DOHH2 (cell line): ENCODE data around the gene CHCHD1.

Source experiments
- H3F3A ChIP-seq: fragments of 200-600 bp; sonication (generic), shearing (Covaris generic); 2 replicates; pipeline ENCODE4 v1.6.0; 2016; ENCODE audit warnings: antibody characterized with exemption, mild to moderate bottlenecking; ENCODE audit not compliant: control insufficient read depth, insufficient read depth
- H3K27ac ChIP-seq: fragments of 200-600 bp; sonication (generic); 2 replicates; pipeline ENCODE4 v1.5.1; 2014; ENCODE audit warnings: low read depth, mild to moderate bottlenecking, low read length, moderate library complexity
- H3K27me3 ChIP-seq: fragments of 200-600 bp; sonication (generic); 2 replicates; pipeline ENCODE4 v1.6.1; 2014; ENCODE audit warnings: mild to moderate bottlenecking, low read length, mixed read lengths; ENCODE audit not compliant: control insufficient read depth
- H3K36me3 ChIP-seq: fragments of 200-600 bp; sonication (generic); 2 replicates; pipeline ENCODE4 v1.6.1; 2014; ENCODE audit warnings: mild to moderate bottlenecking, low read length, moderate library complexity, mixed read lengths; ENCODE audit not compliant: control insufficient read depth
- H3K4me1 ChIP-seq: fragments of 200-600 bp; sonication (generic); 2 replicates; pipeline ENCODE4 v1.6.1; 2014; ENCODE audit warnings: mild to moderate bottlenecking, low read length, mixed read lengths; ENCODE audit not compliant: control insufficient read depth
- H3K4me2 ChIP-seq: fragments of 200-600 bp; sonication (generic); 2 replicates; pipeline ENCODE4 v1.6.0; 2014; ENCODE audit warnings: mild to moderate bottlenecking, low read length, moderate library complexity
- H3K4me3 ChIP-seq: fragments of 200-600 bp; sonication (generic); 2 replicates; pipeline ENCODE4 v1.5.1; 2014; ENCODE audit warnings: mild to moderate bottlenecking, low read length, mixed read lengths
- H3K79me2 ChIP-seq: fragments of 200-600 bp; sonication (generic); 2 replicates; pipeline ENCODE4 v1.6.1; 2014; ENCODE audit warnings: mild to moderate bottlenecking, low read length, mixed read lengths; ENCODE audit not compliant: control insufficient read depth
- H3K9me2 ChIP-seq: fragments of 200-600 bp; sonication (generic); replicated peaks from 2 replicates; pipeline ENCODE4 v1.6.1; 2014; ENCODE audit warnings: mild to moderate bottlenecking, low read length, mixed read lengths; ENCODE audit not compliant: control insufficient read depth
- H3K9me3 ChIP-seq: fragments of 200-600 bp; sonication (generic); 2 replicates; pipeline ENCODE4 v1.6.1; 2014; ENCODE audit warnings: antibody characterized with exemption, low read length, mixed read lengths; ENCODE audit not compliant: control insufficient read depth, insufficient read depth
- H4K20me1 ChIP-seq: fragments of 200-600 bp; sonication (generic); 2 replicates; pipeline ENCODE4 v1.6.0; 2014; ENCODE audit warnings: low read depth, mild to moderate bottlenecking, antibody characterized with exemption, low read length, moderate library complexity; ENCODE audit not compliant: control insufficient read depth, insufficient read depth
- CTCF ChIP-seq: fragments of 200-600 bp; sonication (generic); IDR thresholded peaks from one replicate; pipeline ENCODE4 v1.5.1; 2014; ENCODE audit warnings: antibody characterized with exemption, mild to moderate bottlenecking, low read depth, low read length; ENCODE audit not compliant: poor library complexity, severe bottlenecking
- EZH2phosphoT487 ChIP-seq: fragments of 200-600 bp; sonication (generic); IDR thresholded peaks from 2 replicates; pipeline ENCODE4 v1.6.1; 2017; ENCODE audit warnings: borderline replicate concordance, mild to moderate bottlenecking, antibody characterized with exemption, low read length, moderate library complexity, mixed read lengths

Gene CHCHD1

GRCh38 chr10:73823391-73823790 lies 41.5 kb downstream of the CHCHD1 start:
- Histone ChIP-seq H3K27me3 (no peaks in the 10 kb centered on the region), H3K9me3 (no peaks in the 10 kb centered on the region), H3K27ac (no peak overlapping the region), H3K4me2 (no peak overlapping the region), H3K4me1 (no peaks in the 10 kb centered on the region), H3K9me2 (no peaks in the 10 kb centered on the region), H3K79me2 (no peaks in the 10 kb centered on the region), H3K4me3 (no peak overlapping the region), H3K36me3 (no peaks in the 10 kb centered on the region), H4K20me1 (no peaks in the 10 kb centered on the region), H3F3A (no peaks in the 10 kb centered on the region)
- TF ChIP-seq EZH2phosphoT487 (no peak), CTCF (no peak)

- Histone ChIP-seq H3F3A (no peaks in the 10 kb centered on the region), H3K4me3 (no peak overlapping the region), H3K4me1 (no peaks in the 10 kb centered on the region), H3K27ac (no peak overlapping the region), H3K9me3 (no peaks in the 10 kb centered on the region), H3K4me2 (no peak overlapping the region), H3K36me3 (no peaks in the 10 kb centered on the region), H3K27me3 (no peaks in the 10 kb centered on the region), H3K9me2 (no peaks in the 10 kb centered on the region), H4K20me1 (no peaks in the 10 kb centered on the region), H3K79me2 (no peaks in the 10 kb centered on the region)
- TF ChIP-seq EZH2phosphoT487 (no peak), CTCF (no peak)
Measured at GRCh38 chr10:73824146-73824725, 42.4 kb downstream of the CHCHD1 start.

- no peak overlapping the region for H3K27ac ChIP-seq
Measured at GRCh38 chr10:73827346-73828089, 45.7 kb downstream of the CHCHD1 start.

More at GRCh38 chr10:73827346-73828089, 45.7 kb downstream of the CHCHD1 start:
- no peak overlapping the region for H3K4me3 ChIP-seq
- H3K4me2 ChIP-seq = no peak overlapping the region
- H3K79me2 ChIP-seq = no peaks in the 10 kb centered on the region
- no peak for TF ChIP-seq CTCF
- TF ChIP-seq EZH2phosphoT487 = no peak
- H3F3A ChIP-seq = no peaks in the 10 kb centered on the region
- H3K4me1 ChIP-seq = no peaks in the 10 kb centered on the region
- no peaks in the 10 kb centered on the region for H3K9me3 ChIP-seq
- H3K36me3 ChIP-seq = no peaks in the 10 kb centered on the region
- H3K27me3 ChIP-seq = no peaks in the 10 kb centered on the region
- no peaks in the 10 kb centered on the region for H4K20me1 ChIP-seq
- H3K9me2 ChIP-seq = no peaks in the 10 kb centered on the region
